Mucosa of descending colon (tissue), 3 donors: ENCODE results near the gene RBFOX2. TPM values are rescaled to one million over a fixed set of nuclear protein-coding genes. Genes with fewer than 3 reads are reported as not detected.

Source experiments
- ATAC-seq: fragments of 200-7000 bp; cut with Tn5 transposase; one replicate; pipeline ENCODE4 v1.9.1; 2020; ENCODE audit warnings: mild to moderate bottlenecking, moderate library complexity
- DNase-seq, 3 donors: peaks; one replicate each; pipeline ENCODE4 v3.0.0-alpha.2; 2020
- H3K36me3 ChIP-seq: fragments of 200-600 bp; one replicate; pipeline ENCODE4 v1.8.0; 2021; ENCODE audit warnings: low read depth, mild to moderate bottlenecking
- H3K4me1 ChIP-seq: fragments of 200-600 bp; one replicate; pipeline ENCODE4 v1.8.0; 2021; ENCODE audit warnings: low read depth, mild to moderate bottlenecking
- H3K4me3 ChIP-seq: fragments of 200-600 bp; one replicate; pipeline ENCODE4 v1.8.0; 2021; ENCODE audit warnings: mild to moderate bottlenecking
- H3K9me3 ChIP-seq: fragments of 200-600 bp; one replicate; pipeline ENCODE4 v1.8.0; 2021; ENCODE audit warnings: mild to moderate bottlenecking
- CTCF ChIP-seq: fragments of 200-600 bp; IDR thresholded peaks from one replicate; pipeline ENCODE4 v1.8.0; 2022; ENCODE audit warnings: antibody characterized with exemption, mild to moderate bottlenecking
- intact Hi-C, 2 donors: fragments of 100-400 bp; cut with DNase I in 1 of 2; cut with micrococcal nuclease in 1 of 2; formaldehyde crosslinking; loops; one replicate each; pipeline versions ENCODE4 v1.11.0 to v1.11.1; 2022; cut with DNase I, micrococcal nuclease
- total RNA-seq, 3 donors: library from RNA; stranded (reverse); fragmentation: NEBNext Ultra II Directional in 2 of 3; extraction: Animal tissue kit (Norgen Biotek cat#: 25700) in 2 of 3; gene quantifications; one replicate each; pipeline versions ENCODE4 v1.2.1 to v1.2.4, GENCODE V29; 2021 to 2023
- donor health status: DM: no; HTN: no; CAD: no; lungs with moderate emphysema.
- donor health status: DM: no; HTN: no; CAD: no.
- donor health status: DM: no; HTN: yes; CAD: no.

The RBFOX2 gene
- total RNA-seq, 3 donors from 2014 or later, result 46.0 to 141 (median 46.2) TPM

GRCh38 chr22:35981900-35982299 lies 46.7 kb downstream of the RBFOX2 start:
- Histone ChIP-seq H3K4me1 (peaks cover 5% of the 10 kb centered on the region), H3K4me3 (no peak overlapping the region), H3K9me3 (no peaks in the 10 kb centered on the region), H3K36me3 (no peaks in the 10 kb centered on the region)
- ATAC-seq, result no peak
- no peak for DNase-seq
- intact Hi-C loops, result no loop called here
- TF ChIP-seq CTCF, result no peak

GRCh38 chr22:35978889-35979288 lies 49.7 kb downstream of the RBFOX2 start:
- DNase-seq, result no peak
- Histone ChIP-seq H3K36me3 (no peaks in the 10 kb centered on the region), H3K4me3 (no peak overlapping the region), H3K9me3 (no peaks in the 10 kb centered on the region), H3K4me1 (no peaks in the 10 kb centered on the region)
- no peak for TF ChIP-seq CTCF
- intact Hi-C loops, result no loop called here
- no peak for ATAC-seq

DNA sequence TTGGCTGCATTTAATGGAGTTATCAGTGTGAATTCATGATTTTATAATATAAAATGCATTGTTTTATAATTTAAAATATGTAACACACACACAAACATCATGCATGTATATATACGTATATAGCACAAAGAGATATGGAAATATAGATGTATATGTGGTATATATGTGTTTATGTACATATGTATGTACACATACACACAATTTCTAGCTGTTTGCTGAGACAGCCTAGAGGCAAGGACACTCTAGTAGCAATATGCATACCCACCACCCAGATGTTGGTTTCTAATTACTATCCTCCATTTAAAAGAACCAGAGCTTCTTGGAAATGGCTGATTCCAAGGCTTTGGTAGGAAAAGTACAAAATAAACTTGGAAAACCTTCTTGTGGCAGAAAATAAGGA lies 50.4 kb downstream of the RBFOX2 start:
- Histone ChIP-seq H3K4me3 (no peak overlapping the region), H3K9me3 (no peaks in the 10 kb centered on the region), H3K36me3 (no peaks in the 10 kb centered on the region), H3K4me1 (no peaks in the 10 kb centered on the region)
- intact Hi-C loops, result no loop called here
- no peak for TF ChIP-seq CTCF
- DNase-seq (no peak), ATAC-seq (no peak)

DNA sequence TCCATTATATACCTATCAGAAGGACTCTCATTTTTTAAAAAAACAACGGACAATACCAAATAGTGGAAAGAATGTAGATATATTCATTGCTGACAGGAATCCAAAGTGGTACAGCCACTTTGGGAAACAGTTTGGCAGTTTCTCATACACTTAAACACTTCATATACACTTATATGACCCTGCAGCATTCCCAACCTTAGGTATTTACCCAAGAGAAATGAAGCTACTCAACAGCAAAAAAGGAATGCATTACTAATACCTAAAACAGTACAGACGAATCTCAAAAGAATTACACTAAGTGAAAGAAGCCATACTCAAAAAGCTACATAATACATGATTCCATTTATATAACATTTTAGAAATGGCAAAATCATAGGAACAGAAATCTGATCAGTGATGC lies 51.5 kb downstream of the RBFOX2 start:
- no peaks in the 10 kb centered on the region for H3K4me1 ChIP-seq
- no peak for TF ChIP-seq CTCF

DNA sequence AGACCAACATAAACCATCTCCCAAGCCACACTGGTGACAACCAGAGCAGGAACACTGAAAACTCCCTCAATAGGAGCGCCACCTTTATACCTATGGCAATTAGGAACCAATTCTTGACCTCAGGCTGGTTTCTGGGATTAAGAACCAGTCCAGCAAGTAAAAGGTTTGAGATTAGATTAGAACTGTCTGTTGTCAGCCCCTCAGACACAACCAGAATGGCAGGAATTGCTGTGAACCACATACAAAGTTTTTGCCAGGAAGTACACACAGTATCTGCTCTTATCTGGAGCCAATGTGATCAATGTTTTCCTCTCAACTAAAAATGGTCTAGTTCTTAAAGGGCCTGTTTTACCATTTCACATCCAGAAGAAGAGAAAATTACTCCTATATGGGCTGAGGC lies 55.2 kb downstream of the RBFOX2 start:
- no peaks in the 10 kb centered on the region for H3K9me3 ChIP-seq
- H3K36me3 ChIP-seq, result no peaks in the 10 kb centered on the region
- intact Hi-C loops, result no loop called here
- H3K4me1 ChIP-seq, result no peaks in the 10 kb centered on the region
- no peak for ATAC-seq
- H3K4me3 ChIP-seq, result no peak overlapping the region
- DNase-seq, result no peak
- no peak for TF ChIP-seq CTCF

More for the DNA sequence above, 51.5 kb downstream of the RBFOX2 start:
- DNase-seq (no peak), ATAC-seq (no peak)
- intact Hi-C loops, result no loop called here
- Histone ChIP-seq H3K9me3 (no peaks in the 10 kb centered on the region), H3K4me3 (no peak overlapping the region), H3K36me3 (no peaks in the 10 kb centered on the region)

GRCh38 chr22:35972559-35972958 lies 56.1 kb downstream of the RBFOX2 start:
- Histone ChIP-seq H3K36me3 (no peaks in the 10 kb centered on the region), H3K4me1 (no peaks in the 10 kb centered on the region), H3K4me3 (no peak overlapping the region), H3K9me3 (no peaks in the 10 kb centered on the region)
- intact Hi-C loops, result no loop called here
- ATAC-seq (no peak), DNase-seq (no peak)
- TF ChIP-seq CTCF, result no peak
